ENCODE results near the gene CBFA2T3. TPM values are rescaled to one million over a fixed set of nuclear protein-coding genes. Genes with fewer than 3 reads are reported as not detected.
A peak's percentile ranks its signal among the peaks of the same experiment; 100 is the strongest.

Gene CBFA2T3
- total RNA-seq, 1 experiment from 2014 or later, result not detected

GRCh38 chr16:88962478-88963152 lies 14.4 kb downstream of the CBFA2T3 start:
- no peak for DNase-seq (ENCODE audit: low spot score)

GRCh38 chr16:88961011-88961410 lies 16.0 kb downstream of the CBFA2T3 start:
- no peak for DNase-seq (ENCODE audit: low spot score)

- no peak for DNase-seq (ENCODE audit: low spot score)
Measured at GRCh38 chr16:88960516-88960915, 16.5 kb downstream of the CBFA2T3 start.

- DNase-seq (ENCODE audit: low spot score), result no peak
Measured at GRCh38 chr16:88959022-88959421, 18.0 kb downstream of the CBFA2T3 start.

- DNase-seq (ENCODE audit: low spot score), result no peak
Measured at GRCh38 chr16:88957887-88958577, 19.0 kb downstream of the CBFA2T3 start.

- no peak for DNase-seq (ENCODE audit: low spot score)
Measured at GRCh38 chr16:88957433-88957767, 19.6 kb downstream of the CBFA2T3 start.

GRCh38 chr16:88956546-88957432 lies 20.2 kb downstream of the CBFA2T3 start:
- DNase-seq (ENCODE audit: low spot score), result no peak

GRCh38 chr16:88955906-88956305 lies 21.1 kb downstream of the CBFA2T3 start:
- DNase-seq (ENCODE audit: low spot score), result no peak

- DNase-seq (ENCODE audit: low spot score), result no peak
Measured at GRCh38 chr16:88953003-88953690, 23.9 kb downstream of the CBFA2T3 start.

GRCh38 chr16:88951989-88952388 lies 25.0 kb downstream of the CBFA2T3 start:
- peak; percentile 55 for DNase-seq (ENCODE audit: low spot score)

GRCh38 chr16:88951501-88951900 lies 25.5 kb downstream of the CBFA2T3 start:
- DNase-seq (ENCODE audit: low spot score), result no peak

- no peak for DNase-seq (ENCODE audit: low spot score)
Measured at GRCh38 chr16:88948781-88949490, 28.1 kb downstream of the CBFA2T3 start.

GRCh38 chr16:88945473-88945872 lies 31.5 kb downstream of the CBFA2T3 start:
- DNase-seq (ENCODE audit: low spot score), result no peak

GRCh38 chr16:88943741-88944140 lies 33.3 kb downstream of the CBFA2T3 start:
- no peak for DNase-seq (ENCODE audit: low spot score)

- DNase-seq (ENCODE audit: low spot score), result no peak
Measured at GRCh38 chr16:88943131-88943664, 33.8 kb downstream of the CBFA2T3 start.

GRCh38 chr16:88941913-88942909 lies 34.8 kb downstream of the CBFA2T3 start:
- no peak for DNase-seq (ENCODE audit: low spot score)

- no peak for DNase-seq (ENCODE audit: low spot score)
Measured at GRCh38 chr16:88940862-88941817, 35.9 kb downstream of the CBFA2T3 start.
